Fibroblast of mammary gland (primary cell): ENCODE measurements around the gene TMEM131L.
"Not testable (repeated sequence)": the region's sequence is repeated elsewhere in the genome, so short reads cannot be mapped to it uniquely, and the experiment has no call there.

Experiments
- DNase-seq: peaks from one replicate; pipeline ENCODE4 v3.0.0-alpha.2; 2010; ENCODE audit warnings: low read depth
- H3K4me3 ChIP-seq: 2 replicates; pipeline ENCODE4 v1.5.1; 2011; ENCODE audit warnings: low read depth, mild to moderate bottlenecking, low read length, moderate library complexity; ENCODE audit not compliant: control insufficient read depth
- CTCF ChIP-seq: conservative IDR thresholded peaks from 2 replicates; pipeline ENCODE4 v1.5.1; 2011; ENCODE audit warnings: low read depth, low read length, inconsistent platforms; ENCODE audit not compliant: control insufficient read depth, insufficient read depth

The TMEM131L gene

DNA sequence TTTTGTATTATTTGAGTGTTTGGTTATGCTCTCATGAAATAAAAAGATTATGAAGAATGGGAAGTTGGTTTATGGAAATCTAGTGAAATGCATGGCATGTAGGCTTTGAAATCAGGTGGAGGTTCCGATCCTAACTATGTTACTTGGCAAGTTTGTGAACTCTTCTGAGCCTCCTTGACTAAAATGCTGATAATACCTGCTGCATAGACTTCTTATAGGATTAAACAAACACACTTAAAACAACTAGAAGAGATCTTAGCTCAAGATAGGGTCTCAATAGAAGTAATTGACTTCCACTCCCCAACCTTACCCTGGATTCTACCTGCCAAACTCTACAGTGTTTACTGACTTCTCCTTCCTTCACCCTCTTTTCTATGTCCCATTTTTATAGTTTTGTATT, 195.7 kb downstream of the TMEM131L start:
- TF ChIP-seq CTCF: no peak
- H3K4me3 ChIP-seq: no peak overlapping the region
- no peak for DNase-seq

DNA sequence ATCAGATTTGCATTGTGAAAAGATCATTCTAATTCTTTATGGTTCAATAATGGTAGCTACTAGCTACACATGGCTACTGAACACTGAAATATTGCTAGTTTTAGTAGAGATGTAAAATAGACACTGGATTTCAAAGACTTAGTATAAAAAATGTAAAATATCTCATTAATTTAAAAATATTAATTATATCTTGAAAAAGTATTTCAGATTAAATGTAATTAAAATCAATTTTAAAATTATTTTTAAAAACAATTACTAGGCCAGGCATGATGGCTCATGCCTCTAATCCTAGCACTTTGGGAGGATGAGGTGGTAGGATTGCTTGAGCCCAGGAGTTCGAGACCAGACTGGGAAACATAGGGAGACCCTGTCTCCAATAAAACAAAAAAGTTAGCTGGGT, 197.5 kb downstream of the TMEM131L start:
- H3K4me3 ChIP-seq: no peak overlapping the region
- no peak for TF ChIP-seq CTCF
- no peak for DNase-seq

DNA sequence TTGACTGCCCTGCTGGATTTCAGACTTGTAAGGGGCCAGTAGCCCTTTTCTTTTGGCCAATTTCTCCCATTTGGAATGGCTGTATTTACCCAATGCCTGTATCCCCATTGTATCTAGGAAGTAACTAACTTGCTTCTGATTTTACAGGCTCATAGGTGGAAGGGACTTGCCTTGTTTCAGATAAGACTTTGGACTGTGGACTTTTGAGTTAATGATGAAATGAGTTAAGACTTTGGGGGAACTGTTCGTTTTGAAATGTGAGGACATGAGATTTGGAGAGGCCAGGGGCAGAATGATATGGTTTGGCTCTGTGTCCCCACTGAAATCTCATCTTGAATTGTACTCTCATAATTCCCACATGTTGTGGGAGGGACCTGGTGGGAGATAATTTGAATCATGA, 200.3 kb downstream of the TMEM131L start:
- not testable (repeated sequence) for H3K4me3 ChIP-seq, DNase-seq

DNA sequence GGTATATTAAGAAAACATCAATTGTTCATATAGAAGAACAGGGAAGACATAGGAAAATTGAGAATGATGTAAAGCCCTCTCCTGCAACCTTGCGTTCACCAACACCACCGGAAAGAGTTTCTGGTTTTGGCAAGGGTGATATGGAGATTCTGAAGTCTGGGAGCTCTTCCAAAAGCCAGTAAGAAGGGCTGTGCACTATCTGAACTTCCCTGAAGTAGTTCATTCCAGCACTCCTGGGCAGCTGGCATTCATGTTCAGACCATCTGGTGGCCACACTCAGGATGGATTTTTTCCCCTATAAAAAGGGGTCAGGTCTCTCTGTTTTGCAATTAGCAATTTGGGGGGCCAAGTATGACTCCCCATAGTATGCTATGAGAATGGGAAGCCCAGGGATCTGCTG, 202.5 kb downstream of the TMEM131L start:
- peak; percentile 42 for DNase-seq
- TF ChIP-seq CTCF: no peak
- H3K4me3 ChIP-seq: no peak overlapping the region

- H3K4me3 ChIP-seq: no peak overlapping the region
- DNase-seq: no peak
- no peak for TF ChIP-seq CTCF
Observed at GRCh38 chr4:153669838-153670237, 203.7 kb downstream of the TMEM131L start.

- peak; percentile 59 for DNase-seq
Observed at GRCh38 chr4:153676486-153676885, 210.3 kb downstream of the TMEM131L start.

GRCh38 chr4:153676984-153677383, 210.8 kb downstream of the TMEM131L start:
- peak; percentile 88 for DNase-seq
- no peak overlapping the region for H3K4me3 ChIP-seq
- TF ChIP-seq CTCF: no peak

More at GRCh38 chr4:153676486-153676885, 210.3 kb downstream of the TMEM131L start:
- no peak overlapping the region for H3K4me3 ChIP-seq
- no peak for TF ChIP-seq CTCF
